Colonic mucosa (tissue), 4 donors: ENCODE data around the gene PARN. TPM values are rescaled to one million over a fixed set of nuclear protein-coding genes. Genes with fewer than 3 reads are reported as not detected.
A peak's percentile ranks its signal among the peaks of the same experiment; 100 is the strongest.
"Not testable (repeated sequence)": the region's sequence is repeated elsewhere in the genome, so short reads cannot be mapped to it uniquely, and the experiment has no call there.

Experiments used
- DNase-seq: peaks from one replicate; pipeline ENCODE4 v3.0.0-alpha.2; 2020
- H3K27ac ChIP-seq: fragments of 200-600 bp; one replicate; pipeline ENCODE4 v1.8.0; 2021
- H3K27me3 ChIP-seq: fragments of 200-600 bp; one replicate; pipeline ENCODE4 v1.8.0; 2021
- H3K36me3 ChIP-seq: fragments of 200-600 bp; one replicate; pipeline ENCODE4 v1.8.0; 2021
- H3K4me1 ChIP-seq: fragments of 200-600 bp; one replicate; pipeline ENCODE4 v1.8.0; 2021; ENCODE audit warnings: mild to moderate bottlenecking
- H3K4me3 ChIP-seq: fragments of 200-600 bp; one replicate; pipeline ENCODE4 v1.8.0; 2021
- H3K9ac ChIP-seq, 2 donors: one replicate each; pipeline ENCODE4 v1.7.0; 2013; ENCODE audit warnings: control low read depth in 2 of 2, low read depth in 2 of 2, low read length in 2 of 2
- H3K9me3 ChIP-seq: fragments of 200-600 bp; one replicate; pipeline ENCODE4 v1.8.0; 2021
- CTCF ChIP-seq: fragments of 200-600 bp; IDR thresholded peaks from one replicate; pipeline ENCODE4 v1.8.0; 2022; ENCODE audit warnings: antibody characterized with exemption, mild to moderate bottlenecking
- intact Hi-C: fragments of 100-400 bp; cut with DNase I; formaldehyde crosslinking; loops from one replicate; pipeline ENCODE4 v1.14.1; 2022
- total RNA-seq, 2 donors: library from RNA; stranded (reverse); fragmentation: NEBNext Ultra II Directional in 1 of 2; extraction: Animal tissue kit (Norgen Biotek cat#: 25700) in 1 of 2; gene quantifications; one replicate each; pipeline ENCODE4 v1.2.1, GENCODE V29; 2021
- donor health status: healthy.
- donor health status: DM: no; HTN: no; CAD: no.
- donor health status: DM: no; HTN: no; CAD: no.

Gene PARN
- total RNA-seq, 2 donors from 2014 or later: 24.2 to 25.6 TPM

DNA sequence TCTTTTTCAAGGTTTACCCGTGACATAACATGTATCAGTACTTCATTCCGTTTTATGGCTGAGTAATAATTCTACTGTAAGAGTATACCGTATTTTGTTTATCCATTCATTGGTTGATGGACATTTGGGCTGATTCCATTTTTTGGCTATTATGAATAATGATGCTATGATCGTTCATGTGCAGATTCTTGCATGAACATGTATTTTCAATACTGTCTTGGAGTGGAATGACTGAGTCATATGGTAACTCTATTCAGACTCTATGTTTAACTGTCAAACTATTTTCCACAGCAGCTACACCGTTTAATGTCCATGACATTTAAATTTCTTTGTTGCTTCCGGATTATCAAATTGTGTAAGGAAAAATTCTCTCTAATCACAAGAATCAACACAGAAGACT lies 20.6 kb upstream of the PARN start:
- no peak overlapping the region for H3K27ac ChIP-seq
- no peaks in the 10 kb centered on the region for H3K27me3 ChIP-seq

GRCh38 chr16:14649816-14650215 lies 19.8 kb upstream of the PARN start:
- no peak overlapping the region for H3K9ac ChIP-seq
- no peak overlapping the region for H3K27ac ChIP-seq
- no peaks in the 10 kb centered on the region for H3K4me1 ChIP-seq
- intact Hi-C loops: no loop called here
- no peak for TF ChIP-seq CTCF
- no peaks in the 10 kb centered on the region for H3K27me3 ChIP-seq
- H3K36me3 ChIP-seq: peaks cover 15% of the 10 kb centered on the region
- no peaks in the 10 kb centered on the region for H3K9me3 ChIP-seq
- DNase-seq: no peak
- H3K4me3 ChIP-seq: no peak overlapping the region

More for the DNA sequence above, 20.6 kb upstream of the PARN start:
- peaks cover 4% of the 10 kb centered on the region for H3K4me1 ChIP-seq
- intact Hi-C loops: no loop called here
- no peak for TF ChIP-seq CTCF
- no peaks in the 10 kb centered on the region for H3K9me3 ChIP-seq
- no peak overlapping the region for H3K4me3 ChIP-seq
- H3K9ac ChIP-seq: no peak overlapping the region
- no peak for DNase-seq
- peaks cover 15% of the 10 kb centered on the region for H3K36me3 ChIP-seq

GRCh38 chr16:14641926-14642325 lies 11.9 kb upstream of the PARN start:
- TF ChIP-seq CTCF: no peak
- intact Hi-C loops: no loop called here
- H3K36me3 ChIP-seq: no peaks in the 10 kb centered on the region

GRCh38 chr16:14641206-14641605 lies 11.1 kb upstream of the PARN start:
- H3K9me3 ChIP-seq: no peaks in the 10 kb centered on the region
- intact Hi-C loops: no loop called here
- DNase-seq: no peak
- no peaks in the 10 kb centered on the region for H3K4me1 ChIP-seq
- H3K27ac ChIP-seq: peak overlapping the region; percentile 78
- H3K27me3 ChIP-seq: no peaks in the 10 kb centered on the region
- no peak for TF ChIP-seq CTCF
- H3K4me3 ChIP-seq: no peak overlapping the region
- no peaks in the 10 kb centered on the region for H3K36me3 ChIP-seq
- H3K9ac ChIP-seq: no peak overlapping the region

More at GRCh38 chr16:14641926-14642325, 11.9 kb upstream of the PARN start:
- no peak overlapping the region for H3K27ac ChIP-seq
- H3K9ac ChIP-seq: no peak overlapping the region
- no peaks in the 10 kb centered on the region for H3K9me3 ChIP-seq
- no peak overlapping the region for H3K4me3 ChIP-seq
- H3K4me1 ChIP-seq: no peaks in the 10 kb centered on the region
- H3K27me3 ChIP-seq: no peaks in the 10 kb centered on the region
- DNase-seq: no peak

DNA sequence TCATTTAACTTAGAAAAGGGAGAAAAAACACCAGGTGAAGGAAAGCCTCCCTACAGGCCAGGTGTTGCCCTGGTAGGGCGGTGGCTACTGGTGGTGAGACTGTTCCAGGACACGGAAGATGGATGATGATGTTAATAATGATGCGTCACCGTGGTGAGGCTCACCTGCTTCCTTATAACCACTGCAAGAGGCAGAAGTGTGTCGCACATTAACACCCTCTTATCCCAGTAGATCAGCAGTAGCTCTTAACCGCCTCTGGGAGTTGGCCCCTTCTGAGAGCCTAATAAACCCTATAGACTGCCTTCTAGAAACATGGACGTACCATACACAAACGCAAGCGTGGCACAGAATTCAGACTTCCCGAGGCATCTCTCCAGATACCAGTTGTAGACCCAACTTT lies 10.5 kb upstream of the PARN start:
- Histone ChIP-seq H3K9ac (no peak overlapping the region), H3K4me3 (no peak overlapping the region), H3K27me3 (no peaks in the 10 kb centered on the region), H3K4me1 (no peaks in the 10 kb centered on the region), H3K36me3 (no peaks in the 10 kb centered on the region), H3K27ac (peak overlapping the region; percentile 78), H3K9me3 (no peaks in the 10 kb centered on the region)
- peak; percentile 79 for DNase-seq
- intact Hi-C loops: no loop called here
- TF ChIP-seq CTCF: no peak

- intact Hi-C loops, H3K9me3 ChIP-seq, DNase-seq, H3K27me3 ChIP-seq, H3K4me3 ChIP-seq, H3K4me1 ChIP-seq, H3K27ac ChIP-seq, H3K36me3 ChIP-seq: not testable (repeated sequence)
- peak overlapping the region in 1 of 2 donors; percentile 12 for H3K9ac ChIP-seq
Measured at GRCh38 chr16:14636951-14637240, 6.8 kb upstream of the PARN start.

DNA sequence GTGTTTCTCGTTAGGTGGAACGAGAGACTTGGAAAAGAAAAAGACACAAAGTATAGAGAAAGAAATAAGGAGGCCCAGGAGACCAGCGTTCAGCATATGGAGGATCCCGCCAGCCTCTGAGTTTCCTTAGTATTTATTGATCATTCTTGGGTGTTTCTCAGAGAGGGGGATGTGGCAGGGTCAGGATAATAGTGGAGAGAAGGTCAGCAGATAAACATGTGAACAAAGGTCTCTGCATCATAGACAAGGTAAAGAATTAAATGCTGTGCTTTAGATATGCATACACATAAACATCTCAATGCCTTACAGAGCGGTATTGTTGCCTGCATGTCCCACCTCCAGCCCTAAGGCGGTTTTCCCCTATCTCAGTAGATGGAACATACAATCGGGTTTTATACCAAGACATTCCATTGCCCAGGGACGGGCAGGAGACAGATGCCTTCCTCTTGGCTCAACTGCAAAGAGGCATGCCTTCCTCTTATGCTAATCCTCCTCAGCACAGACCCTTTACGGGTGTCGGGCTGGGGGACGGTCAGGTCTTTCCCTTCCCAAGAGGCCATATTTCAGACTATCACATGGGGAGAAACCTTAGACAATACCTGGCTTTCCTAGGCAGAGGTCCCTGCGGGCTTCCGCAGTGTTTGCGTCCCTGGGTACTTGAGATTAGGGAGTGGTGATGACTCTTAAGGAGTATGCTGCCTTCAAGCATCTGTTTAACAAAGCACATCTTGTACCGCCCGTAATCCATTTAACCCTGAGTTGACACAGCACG lies 6.3 kb upstream of the PARN start:
- H3K27ac ChIP-seq, DNase-seq, H3K36me3 ChIP-seq, H3K9me3 ChIP-seq, intact Hi-C loops, H3K4me3 ChIP-seq, H3K9ac ChIP-seq, H3K4me1 ChIP-seq, H3K27me3 ChIP-seq: not testable (repeated sequence)
